Activated T-cell treated with anti-CD3 and anti-CD28 coated beads, Interleukin-2, amount 50 U/mL, for 48 hours (primary cell): ENCODE measurements around the gene LAMTOR1.

ENCODE experiments used
- DNase-seq, 2 experiments: peaks; one replicate each; pipeline ENCODE4 v3.0.0-alpha.2; 2020

The LAMTOR1 gene

GRCh38 chr11:72080326-72081183, 22.5 kb downstream of the LAMTOR1 start, which contains the start of the genes LRRC51 and NUMA1:
TSS of gene LRRC51 (plus strand) at chr11:72080850. CDS start at chr11:72089084, 8,234 bp downstream.
TSS of gene NUMA1 (minus strand) at chr11:72080542. CDS start at chr11:72035943, 44,599 bp downstream.
- DNase-seq, result peak; percentile 99

GRCh38 chr11:72079819-72080325, 23.2 kb downstream of the LAMTOR1 start:
- no peak for DNase-seq

- DNase-seq, result no peak
These were observed 24.6 kb downstream of the LAMTOR1 start for GRCh38 chr11:72078477-72078876.

GRCh38 chr11:72075756-72076155, 27.3 kb downstream of the LAMTOR1 start:
- no peak for DNase-seq

GRCh38 chr11:72075109-72075508, 28.0 kb downstream of the LAMTOR1 start:
- DNase-seq, result no peak

- no peak for DNase-seq
These were observed 30.7 kb downstream of the LAMTOR1 start for GRCh38 chr11:72072348-72072747.

GRCh38 chr11:72070491-72070890, 32.6 kb downstream of the LAMTOR1 start:
- DNase-seq, result no peak

- DNase-seq, result no peak
These were observed 33.3 kb downstream of the LAMTOR1 start for GRCh38 chr11:72069787-72070251.

- DNase-seq, result no peak
These were observed 33.9 kb downstream of the LAMTOR1 start for GRCh38 chr11:72069200-72069599.

- no peak for DNase-seq
These were observed 35.4 kb downstream of the LAMTOR1 start for GRCh38 chr11:72067676-72068075.

GRCh38 chr11:72067266-72067665, 35.8 kb downstream of the LAMTOR1 start:
- no peak for DNase-seq

GRCh38 chr11:72066855-72067254, 36.2 kb downstream of the LAMTOR1 start:
- DNase-seq, result no peak

- no peak for DNase-seq
These were observed 41.2 kb downstream of the LAMTOR1 start for GRCh38 chr11:72061739-72062396.

GRCh38 chr11:72058416-72059034, 44.6 kb downstream of the LAMTOR1 start:
- DNase-seq, result no peak

GRCh38 chr11:72048766-72049460, 54.2 kb downstream of the LAMTOR1 start:
- no peak for DNase-seq
